Measurements from ENCODE around the gene B3GALT6.

B3GALT6 gene

DNA sequence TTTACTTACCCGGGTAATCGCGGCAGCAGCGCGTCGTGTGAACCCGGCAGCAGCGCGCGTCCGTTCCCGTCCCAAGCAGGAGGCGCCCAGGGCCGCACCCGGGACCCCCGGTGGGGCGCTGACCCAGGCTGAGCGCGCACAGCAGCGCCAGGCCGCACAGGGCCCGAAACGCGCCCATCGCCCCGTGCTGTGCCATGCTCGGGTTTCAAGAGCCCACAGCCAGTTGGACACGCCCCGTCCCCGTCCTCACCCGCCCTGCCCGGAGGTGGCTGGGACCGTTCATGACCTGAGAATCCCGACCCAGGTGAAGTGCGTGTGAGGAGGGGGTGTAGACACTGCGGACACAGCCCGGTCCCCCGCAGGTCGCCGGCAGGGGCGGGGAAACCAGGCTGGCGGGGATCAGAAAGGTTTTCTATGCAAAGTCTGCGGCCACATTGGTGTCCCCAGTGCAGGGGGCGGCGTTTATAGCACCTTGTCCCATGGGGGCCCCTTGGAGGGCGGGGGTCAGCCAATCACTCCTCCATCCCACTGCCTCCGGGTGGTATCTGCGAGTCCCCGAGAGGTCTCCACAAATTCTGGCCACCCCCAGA is 25.6 kb upstream of the B3GALT6 start, which contains the start of gene TNFRSF18:
TNFRSF18 (minus strand) TSS at position 217 of the 590 bp plus-strand sequence; CDS start at position 196, 21 bp downstream.
- H3K27me3 ChIP-seq (ENCODE audit: insufficient read depth, poor library complexity, severe bottlenecking): peaks cover 48% of the 10 kb centered on the region
- TF ChIP-seq, protein P1, sequence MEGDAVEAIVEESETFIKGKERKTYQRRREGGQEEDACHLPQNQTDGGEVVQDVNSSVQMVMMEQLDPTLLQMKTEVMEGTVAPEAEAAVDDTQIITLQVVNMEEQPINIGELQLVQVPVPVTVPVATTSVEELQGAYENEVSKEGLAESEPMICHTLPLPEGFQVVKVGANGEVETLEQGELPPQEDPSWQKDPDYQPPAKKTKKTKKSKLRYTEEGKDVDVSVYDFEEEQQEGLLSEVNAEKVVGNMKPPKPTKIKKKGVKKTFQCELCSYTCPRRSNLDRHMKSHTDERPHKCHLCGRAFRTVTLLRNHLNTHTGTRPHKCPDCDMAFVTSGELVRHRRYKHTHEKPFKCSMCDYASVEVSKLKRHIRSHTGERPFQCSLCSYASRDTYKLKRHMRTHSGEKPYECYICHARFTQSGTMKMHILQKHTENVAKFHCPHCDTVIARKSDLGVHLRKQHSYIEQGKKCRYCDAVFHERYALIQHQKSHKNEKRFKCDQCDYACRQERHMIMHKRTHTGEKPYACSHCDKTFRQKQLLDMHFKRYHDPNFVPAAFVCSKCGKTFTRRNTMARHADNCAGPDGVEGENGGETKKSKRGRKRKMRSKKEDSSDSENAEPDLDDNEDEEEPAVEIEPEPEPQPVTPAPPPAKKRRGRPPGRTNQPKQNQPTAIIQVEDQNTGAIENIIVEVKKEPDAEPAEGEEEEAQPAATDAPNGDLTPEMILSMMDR (IDR thresholded peaks at IDR 0.05; ENCODE audit: insufficient read depth, low read length): no peak
- no peak for DNase-seq (ENCODE audit: low read depth in 1 of 2, low spot score in 1 of 2)
- no peak within 1 kb of the TSS for H3K4me3 ChIP-seq (replicated peaks; ENCODE audit: insufficient read depth, low read length)
- no peak within 1 kb of the TSS for H3K27ac ChIP-seq (replicated peaks)

DNA sequence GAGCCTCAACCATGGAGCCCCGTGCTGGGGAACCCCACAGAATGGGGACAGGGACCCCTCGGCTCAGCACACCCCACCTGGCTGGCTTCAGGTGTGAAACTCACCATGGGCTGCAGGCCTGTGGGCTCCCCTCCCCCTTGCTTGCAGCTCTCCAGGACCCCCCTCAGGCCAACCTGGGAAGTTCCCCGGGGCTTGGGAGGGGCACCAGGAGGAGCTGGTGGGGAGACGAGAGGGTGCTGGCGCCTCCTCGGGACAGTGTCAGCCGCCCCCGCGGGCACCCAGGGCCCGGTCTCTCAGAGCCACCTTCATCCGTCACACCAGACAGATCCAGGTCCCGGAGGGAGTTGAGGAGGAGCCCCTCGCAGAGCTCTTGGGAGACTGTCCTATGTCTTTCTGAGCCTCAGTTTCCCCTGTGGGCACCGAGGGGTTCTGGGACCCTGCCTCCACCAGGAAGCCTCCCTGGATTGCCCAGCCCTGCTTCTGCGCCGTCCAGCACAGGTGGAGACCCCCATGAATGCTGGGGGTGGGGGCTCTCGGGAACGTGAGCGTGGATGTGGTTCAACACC is 25.0 kb upstream of the B3GALT6 start:
- Histone ChIP-seq H3K4me3 (replicated peaks; ENCODE audit: insufficient read depth, low read length) (no peak overlapping the region), H3K27me3 (ENCODE audit: insufficient read depth, poor library complexity, severe bottlenecking) (peaks cover 48% of the 10 kb centered on the region), H3K27ac (replicated peaks) (no peak overlapping the region)
- no peak for DNase-seq (ENCODE audit: low read depth in 1 of 2, low spot score in 1 of 2)
- TF ChIP-seq, protein P1 (IDR thresholded peaks at IDR 0.05; ENCODE audit: insufficient read depth, low read length): no peak
- TF ChIP-seq POLR2AphosphoS5 (IDR thresholded peaks at IDR 0.05; ENCODE audit: low read depth): no peak
- TF ChIP-seq SPI1 (IDR thresholded peaks at IDR 0.05; ENCODE audit: borderline replicate concordance, low read depth): no peak

DNA sequence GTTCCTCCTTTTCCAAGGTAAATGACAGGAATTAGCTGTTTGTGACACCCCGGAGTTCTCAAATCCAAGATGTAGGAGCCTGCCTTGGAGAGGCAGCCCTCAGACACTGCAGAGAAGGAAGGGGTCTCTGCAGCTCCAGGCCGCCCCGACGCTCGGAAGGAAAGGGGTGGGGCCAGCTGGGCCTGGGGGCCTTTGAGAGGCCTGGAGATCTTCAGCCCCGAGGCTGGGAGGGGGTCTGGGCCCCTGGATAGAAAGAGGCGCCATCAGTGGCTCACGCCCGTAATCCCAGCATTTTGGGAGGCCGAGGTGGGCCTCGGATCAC is 24.5 kb upstream of the B3GALT6 start:
- peaks cover 48% of the 10 kb centered on the region for H3K27me3 ChIP-seq (ENCODE audit: insufficient read depth, poor library complexity, severe bottlenecking)
- no peak overlapping the region for H3K27ac ChIP-seq (replicated peaks)
- no peak overlapping the region for H3K4me3 ChIP-seq (replicated peaks; ENCODE audit: insufficient read depth, low read length)
- TF ChIP-seq, protein P2, sequence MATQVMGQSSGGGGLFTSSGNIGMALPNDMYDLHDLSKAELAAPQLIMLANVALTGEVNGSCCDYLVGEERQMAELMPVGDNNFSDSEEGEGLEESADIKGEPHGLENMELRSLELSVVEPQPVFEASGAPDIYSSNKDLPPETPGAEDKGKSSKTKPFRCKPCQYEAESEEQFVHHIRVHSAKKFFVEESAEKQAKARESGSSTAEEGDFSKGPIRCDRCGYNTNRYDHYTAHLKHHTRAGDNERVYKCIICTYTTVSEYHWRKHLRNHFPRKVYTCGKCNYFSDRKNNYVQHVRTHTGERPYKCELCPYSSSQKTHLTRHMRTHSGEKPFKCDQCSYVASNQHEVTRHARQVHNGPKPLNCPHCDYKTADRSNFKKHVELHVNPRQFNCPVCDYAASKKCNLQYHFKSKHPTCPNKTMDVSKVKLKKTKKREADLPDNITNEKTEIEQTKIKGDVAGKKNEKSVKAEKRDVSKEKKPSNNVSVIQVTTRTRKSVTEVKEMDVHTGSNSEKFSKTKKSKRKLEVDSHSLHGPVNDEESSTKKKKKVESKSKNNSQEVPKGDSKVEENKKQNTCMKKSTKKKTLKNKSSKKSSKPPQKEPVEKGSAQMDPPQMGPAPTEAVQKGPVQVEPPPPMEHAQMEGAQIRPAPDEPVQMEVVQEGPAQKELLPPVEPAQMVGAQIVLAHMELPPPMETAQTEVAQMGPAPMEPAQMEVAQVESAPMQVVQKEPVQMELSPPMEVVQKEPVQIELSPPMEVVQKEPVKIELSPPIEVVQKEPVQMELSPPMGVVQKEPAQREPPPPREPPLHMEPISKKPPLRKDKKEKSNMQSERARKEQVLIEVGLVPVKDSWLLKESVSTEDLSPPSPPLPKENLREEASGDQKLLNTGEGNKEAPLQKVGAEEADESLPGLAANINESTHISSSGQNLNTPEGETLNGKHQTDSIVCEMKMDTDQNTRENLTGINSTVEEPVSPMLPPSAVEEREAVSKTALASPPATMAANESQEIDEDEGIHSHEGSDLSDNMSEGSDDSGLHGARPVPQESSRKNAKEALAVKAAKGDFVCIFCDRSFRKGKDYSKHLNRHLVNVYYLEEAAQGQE (IDR thresholded peaks at IDR 0.05; ENCODE audit: insufficient replicate concordance, low read depth): no peak
- no peak for TF ChIP-seq POLR2AphosphoS5 (IDR thresholded peaks at IDR 0.05; ENCODE audit: low read depth)
- no peak for TF ChIP-seq GABPA (IDR thresholded peaks at IDR 0.05; ENCODE audit: low read depth)
- TF ChIP-seq SPI1 (IDR thresholded peaks at IDR 0.05; ENCODE audit: borderline replicate concordance, low read depth): no peak
- TF ChIP-seq, protein P1 (IDR thresholded peaks at IDR 0.05; ENCODE audit: insufficient read depth, low read length): no peak
- no peak for DNase-seq (ENCODE audit: low read depth in 1 of 2, low spot score in 1 of 2)

DNA sequence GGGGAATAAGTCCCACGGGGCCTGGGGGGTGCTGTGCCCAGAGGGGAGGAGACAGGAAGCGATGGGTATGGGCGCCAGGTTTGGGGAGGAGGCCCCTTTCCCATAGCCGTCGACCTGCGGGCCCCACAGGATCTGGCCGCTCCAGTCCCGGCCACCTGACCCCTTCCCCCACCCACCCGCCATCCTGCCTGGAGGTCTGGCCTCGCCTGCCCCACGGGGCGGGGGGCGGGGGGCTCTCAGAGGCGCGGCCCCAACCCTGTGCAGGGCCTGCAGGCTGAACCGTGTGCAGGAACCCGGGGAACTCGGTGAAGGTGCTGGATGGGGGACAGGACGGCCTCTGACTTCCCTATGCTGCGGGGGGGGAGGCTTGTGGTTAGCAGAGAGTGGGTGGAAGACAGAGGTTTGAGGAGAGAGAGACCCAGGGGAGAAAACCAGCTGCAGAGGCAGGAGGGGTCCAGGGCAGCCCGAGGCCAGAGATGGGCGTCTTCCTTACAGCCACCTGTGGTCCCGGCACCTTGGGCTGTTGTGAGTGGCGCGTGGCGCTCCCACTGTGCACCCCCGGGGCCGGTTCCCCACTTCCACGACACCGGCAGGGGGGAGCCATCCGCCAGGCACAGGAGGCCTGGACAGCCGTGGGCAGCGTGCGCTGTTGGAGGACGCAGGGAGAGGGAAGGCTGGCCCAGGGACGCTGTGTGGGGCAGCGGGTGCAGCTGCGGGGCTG is 23.2 kb upstream of the B3GALT6 start:
- TF ChIP-seq, protein P2 (IDR thresholded peaks at IDR 0.05; ENCODE audit: insufficient replicate concordance, low read depth): no peak
- TF ChIP-seq POLR2AphosphoS5 (IDR thresholded peaks at IDR 0.05; ENCODE audit: low read depth) (peak; percentile 63; the same call in 1 of the 2 replicates), GABPA (IDR thresholded peaks at IDR 0.05; ENCODE audit: low read depth) (no peak), SPI1 (IDR thresholded peaks at IDR 0.05; ENCODE audit: borderline replicate concordance, low read depth) (peak; percentile 68)
- TF ChIP-seq, protein P1 (IDR thresholded peaks at IDR 0.05; ENCODE audit: insufficient read depth, low read length): no peak
- Histone ChIP-seq H3K27ac (replicated peaks) (no peak overlapping the region), H3K27me3 (ENCODE audit: insufficient read depth, poor library complexity, severe bottlenecking) (peaks cover 36% of the 10 kb centered on the region), H3K4me3 (replicated peaks; ENCODE audit: insufficient read depth, low read length) (no peak overlapping the region)
- peak in 1 of 2 experiments; percentile 79 for DNase-seq (ENCODE audit: low read depth in 1 of 2, low spot score in 1 of 2)

Measured in HL-60 (cell line).